NCI-H2227 treated with DMSO at 0.1 percent for 48 hours (cell line): ENCODE results near the gene STXBP4.

Experiments
- DNase-seq: peaks from one replicate; lab custom pipeline; 2025; lab: John Stamatoyannopoulos, UW

The STXBP4 gene

DNA sequence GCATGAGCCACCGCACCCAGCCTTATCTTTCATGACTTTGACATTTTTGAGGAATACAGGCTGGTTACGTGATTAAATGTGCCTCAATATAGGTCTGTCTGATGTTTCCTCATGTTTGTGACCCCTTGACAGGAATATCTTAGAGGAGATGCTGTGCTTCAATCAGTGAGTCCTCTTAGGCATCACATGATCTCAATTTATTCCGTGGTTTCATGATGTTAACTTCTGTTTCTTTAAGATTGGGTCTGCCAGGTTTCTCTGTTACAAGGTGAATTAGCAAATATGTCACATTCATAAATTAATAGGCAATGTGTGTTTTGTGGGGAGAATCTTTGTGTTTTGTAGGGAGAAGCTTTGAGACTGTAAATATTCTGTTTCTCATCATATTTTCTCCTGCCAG lies 3.3 kb downstream of the STXBP4 start:
- no peak for DNase-seq

- no peak for DNase-seq
Measured at GRCh38 chr17:54972406-54973138, 4.0 kb downstream of the STXBP4 start.

- no peak for DNase-seq
Measured at GRCh38 chr17:54974759-54975158, 6.2 kb downstream of the STXBP4 start.

GRCh38 chr17:54976316-54976715 lies 7.8 kb downstream of the STXBP4 start:
- DNase-seq: no peak

- DNase-seq: no peak
Measured at GRCh38 chr17:54977744-54978143, 9.2 kb downstream of the STXBP4 start.

- no peak for DNase-seq
Measured at GRCh38 chr17:54979657-54980056, 11.1 kb downstream of the STXBP4 start.

DNA sequence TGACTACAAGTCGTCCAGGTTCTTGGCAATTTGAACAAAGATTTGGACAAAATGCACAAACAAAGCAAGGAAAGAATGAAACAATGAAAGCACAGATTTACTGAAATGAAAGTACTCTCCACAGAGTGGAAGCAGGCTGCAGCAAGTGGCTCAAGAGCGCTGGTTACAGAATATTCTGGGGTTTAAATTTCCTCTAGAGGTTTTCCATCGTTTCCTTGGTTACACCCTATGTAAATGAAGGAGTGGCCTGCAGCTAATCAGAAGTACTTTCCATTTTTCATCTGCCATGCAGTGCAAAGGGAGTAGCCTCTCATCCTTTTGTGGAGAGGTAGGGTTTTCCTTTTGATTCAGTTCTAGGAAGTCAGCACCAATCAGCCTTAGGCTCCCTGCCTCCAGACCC lies 11.8 kb downstream of the STXBP4 start:
- no peak for DNase-seq

DNA sequence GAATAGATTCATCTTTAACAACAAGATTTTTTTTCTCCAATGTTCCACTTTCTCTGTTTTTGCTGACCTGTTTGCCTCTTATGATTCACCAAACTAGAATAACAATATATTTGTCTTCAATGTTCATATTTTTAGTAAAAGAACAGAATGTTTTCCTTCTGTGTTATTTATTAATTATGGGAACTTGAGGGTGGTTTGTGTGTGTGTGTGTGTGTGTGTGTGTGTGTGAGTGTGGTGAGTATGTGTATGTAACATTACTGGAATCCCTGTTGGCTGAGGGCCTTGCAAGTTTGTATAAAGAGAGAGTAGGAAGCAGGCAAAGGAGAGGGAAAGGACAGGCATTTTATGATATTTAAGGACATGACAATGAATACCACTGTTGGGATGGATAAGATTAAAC lies 13.8 kb downstream of the STXBP4 start:
- DNase-seq: no peak

DNA sequence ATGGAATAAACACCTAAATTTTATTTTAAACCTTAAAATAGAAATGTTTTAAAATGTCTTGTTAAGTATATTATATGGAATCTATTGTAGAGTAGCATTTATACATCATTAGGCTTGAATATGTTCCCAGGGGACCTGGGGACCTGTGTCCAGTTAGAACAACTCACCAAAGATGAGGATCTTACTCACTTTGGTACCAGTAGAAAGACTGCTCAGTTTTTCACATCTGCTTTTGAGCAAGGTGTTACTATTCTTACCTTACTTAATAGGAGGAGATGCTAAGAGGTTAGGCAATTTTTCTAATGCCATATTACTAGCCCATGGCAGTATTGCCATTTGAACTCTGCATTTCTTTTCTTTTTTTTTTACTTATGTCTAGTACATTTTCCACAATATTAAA lies 14.7 kb downstream of the STXBP4 start:
- DNase-seq: no peak

GRCh38 chr17:54985476-54985875 lies 16.9 kb downstream of the STXBP4 start:
- DNase-seq: no peak

- no peak for DNase-seq
Measured at GRCh38 chr17:54990118-54990517, 21.6 kb downstream of the STXBP4 start.

GRCh38 chr17:54991567-54991966 lies 23.0 kb downstream of the STXBP4 start:
- DNase-seq: no peak

DNA sequence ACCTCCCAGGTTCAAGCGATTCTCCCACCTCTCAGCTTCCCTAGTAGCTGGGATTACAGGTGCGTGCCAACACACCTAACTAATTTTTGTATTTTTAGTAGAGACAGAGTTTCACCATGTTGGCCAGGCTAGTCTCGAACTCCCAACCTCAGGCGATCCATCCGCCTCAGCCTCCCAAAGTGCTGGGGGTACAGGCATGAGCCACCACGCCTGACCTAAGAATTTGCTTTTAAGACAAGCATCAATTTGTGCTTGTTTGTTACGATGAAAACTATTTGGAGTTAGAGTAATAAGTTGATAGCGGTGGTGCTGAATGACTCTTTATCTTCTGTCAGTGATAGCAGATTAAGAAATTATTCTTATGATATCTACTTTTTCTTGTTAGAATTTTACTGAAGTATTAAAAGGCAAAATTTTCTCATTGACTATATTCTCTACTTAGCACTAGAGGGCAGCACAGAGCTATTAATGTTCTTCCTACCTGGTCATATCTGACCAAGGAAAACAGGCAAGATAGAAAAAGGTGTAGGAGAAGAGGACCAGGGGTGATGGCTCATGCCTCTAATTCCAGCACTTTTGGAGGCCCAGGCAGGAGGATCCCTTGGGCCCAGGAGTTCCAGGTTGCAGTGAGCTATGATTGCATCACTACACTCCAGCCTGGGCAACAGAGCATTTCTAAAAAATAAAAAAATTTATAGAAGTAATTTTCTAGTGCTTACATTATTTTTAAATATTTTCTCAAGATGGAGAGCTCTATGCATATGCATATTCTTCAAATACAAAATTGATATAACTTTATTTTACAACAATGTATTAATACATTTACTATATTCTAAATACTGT lies 24.5 kb downstream of the STXBP4 start:
- peak; percentile 78 for DNase-seq

GRCh38 chr17:54996441-54996840 lies 27.9 kb downstream of the STXBP4 start:
- no peak for DNase-seq

- no peak for DNase-seq
Measured at GRCh38 chr17:55002458-55002857, 33.9 kb downstream of the STXBP4 start.

DNA sequence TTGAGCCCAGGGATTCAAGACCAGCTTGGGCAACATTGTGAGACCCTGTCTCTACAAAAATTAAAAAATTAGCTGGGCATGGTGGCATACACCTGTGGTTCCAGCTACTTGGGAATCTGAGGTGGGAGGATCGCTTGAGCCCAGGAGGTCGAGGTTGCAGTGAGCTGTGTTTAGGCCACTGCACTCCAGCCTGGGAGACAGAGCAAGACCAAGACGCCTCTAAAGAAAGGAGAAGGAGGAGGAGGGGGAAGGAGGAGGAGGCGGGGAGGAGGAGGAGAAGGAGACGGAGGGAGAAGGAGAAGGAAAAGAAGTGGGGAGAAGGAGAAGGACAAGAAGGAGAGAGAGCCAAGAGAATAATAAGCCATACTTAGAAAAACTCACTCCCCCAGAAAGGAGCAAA lies 35.9 kb downstream of the STXBP4 start:
- DNase-seq: no peak

- DNase-seq: no peak
Measured at GRCh38 chr17:55005520-55005919, 37.0 kb downstream of the STXBP4 start.

DNA sequence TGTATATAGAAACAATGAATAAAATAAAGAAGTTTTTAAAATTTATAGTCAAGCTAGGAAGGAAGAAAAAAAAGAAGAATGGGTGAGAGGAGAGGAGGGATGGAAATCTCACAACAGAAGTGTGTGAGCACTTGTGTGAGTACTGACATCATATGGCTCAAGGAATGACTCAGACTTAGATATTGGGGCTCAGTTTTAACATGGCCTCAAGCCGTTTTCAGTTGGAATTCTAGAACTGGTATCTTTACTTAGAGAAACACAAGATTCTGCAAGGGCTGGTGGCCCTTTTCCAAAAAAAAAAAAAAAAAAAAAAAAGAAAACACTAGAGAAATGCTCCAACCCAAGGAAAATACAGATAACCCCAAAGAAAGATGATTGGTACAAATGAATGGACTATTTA lies 55.1 kb downstream of the STXBP4 start:
- no peak for DNase-seq

GRCh38 chr17:55037828-55038227 lies 69.3 kb downstream of the STXBP4 start:
- no peak for DNase-seq

DNA sequence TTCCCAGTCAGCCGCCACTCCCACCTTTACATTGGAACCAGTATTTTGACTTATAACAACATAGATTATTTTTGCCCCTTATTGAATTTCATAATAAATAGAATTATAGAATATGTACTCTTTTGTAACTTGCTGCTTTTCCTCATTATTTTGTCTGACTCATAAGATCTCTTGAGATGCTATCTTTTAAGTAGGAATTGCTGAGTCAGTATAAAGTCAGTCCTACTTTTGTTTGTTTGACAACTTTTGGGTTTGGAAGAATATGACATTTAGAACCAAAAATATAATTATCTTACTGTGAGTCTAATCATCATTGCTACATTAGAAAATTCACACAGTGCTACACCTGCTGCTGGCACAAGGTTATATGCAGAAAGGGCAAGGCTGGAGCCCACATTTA lies 69.7 kb downstream of the STXBP4 start:
- no peak for DNase-seq

DNA sequence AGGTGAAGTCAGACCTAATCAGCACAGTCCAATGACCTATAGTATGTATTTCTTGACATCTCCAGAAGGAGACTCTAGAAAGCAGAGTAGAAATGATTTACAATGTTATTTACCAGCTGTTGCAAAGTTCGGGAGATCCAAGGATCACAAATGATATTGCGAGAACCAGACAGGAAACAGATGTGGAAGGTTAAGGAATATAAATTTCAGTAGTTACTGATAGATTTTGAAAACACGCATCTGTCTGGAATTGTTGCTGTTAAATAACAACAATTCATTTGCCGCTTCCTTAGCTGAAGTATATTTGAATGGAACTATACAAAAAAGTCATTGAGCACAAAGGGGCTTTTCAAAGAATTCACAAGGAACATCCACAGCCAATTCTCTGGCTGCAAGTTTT lies 72.0 kb downstream of the STXBP4 start:
- no peak for DNase-seq

DNA sequence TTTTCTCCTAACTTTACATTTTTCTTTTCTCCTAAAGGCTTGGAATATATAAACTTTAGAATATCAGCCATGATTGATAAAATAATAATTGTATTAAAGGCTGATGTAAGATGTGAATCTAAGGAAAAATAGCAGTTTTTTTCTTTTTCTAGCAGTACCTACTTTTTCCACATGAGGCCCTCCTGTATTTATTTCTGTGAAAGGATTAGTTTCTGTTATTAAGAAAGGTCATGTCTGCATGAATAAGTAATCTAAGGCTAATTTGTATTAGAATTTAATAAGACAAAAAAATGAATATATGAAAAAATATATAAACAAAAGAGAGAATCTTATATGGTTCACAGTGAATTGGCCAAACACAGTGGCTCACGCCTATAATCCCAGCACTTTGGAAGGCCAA lies 85.3 kb downstream of the STXBP4 start:
- DNase-seq: no peak

GRCh38 chr17:55054429-55054828 lies 85.9 kb downstream of the STXBP4 start:
- no peak for DNase-seq

GRCh38 chr17:55056526-55056925 lies 88.0 kb downstream of the STXBP4 start:
- DNase-seq: no peak
